ENCODE results near the gene CHST13. TPM values are rescaled to one million over a fixed set of nuclear protein-coding genes. Genes with fewer than 3 reads are reported as not detected.

Gene CHST13
- total and polyA plus RNA-seq, 2 donors, result 0.24 to 0.32 TPM

- Histone ChIP-seq H3K36me3 (ENCODE audit: insufficient read depth) (no peaks in the 10 kb centered on the region), H3K4me3 (ENCODE audit: low read depth, low read length) (no peak overlapping the region), H3K27ac (ENCODE audit: low read depth) (no peak overlapping the region), H3K4me1 (ENCODE audit: insufficient read depth) (no peaks in the 10 kb centered on the region)
- WGBS, result 65% methylated on average over 4 of the region's 4 CpGs
- no peak for DNase-seq (ENCODE audit: extremely low spot score)
These were observed 5.2 kb upstream of the CHST13 start for GRCh38 chr3:126518779-126519177.

- Histone ChIP-seq H3K4me1 (ENCODE audit: insufficient read depth) (no peaks in the 10 kb centered on the region), H3K27ac (ENCODE audit: low read depth) (no peak overlapping the region), H3K4me3 (ENCODE audit: low read depth, low read length) (no peak overlapping the region), H3K36me3 (ENCODE audit: insufficient read depth) (no peaks in the 10 kb centered on the region)
- no peak for DNase-seq (ENCODE audit: extremely low spot score)
- WGBS, result 87% methylated on average over 10 of the region's 10 CpGs
These were observed 4.2 kb upstream of the CHST13 start for GRCh38 chr3:126519506-126520455.

GRCh38 chr3:126521122-126521891 lies 2.6 kb upstream of the CHST13 start:
- Histone ChIP-seq H3K27ac (ENCODE audit: low read depth) (no peak overlapping the region), H3K4me3 (ENCODE audit: low read depth, low read length) (no peak overlapping the region), H3K36me3 (ENCODE audit: insufficient read depth) (no peaks in the 10 kb centered on the region), H3K4me1 (ENCODE audit: insufficient read depth) (no peaks in the 10 kb centered on the region)
- no peak for DNase-seq (ENCODE audit: extremely low spot score)
- WGBS, result 75% methylated on average over 11 of the region's 11 CpGs

- Histone ChIP-seq H3K27ac (ENCODE audit: low read depth) (no peak overlapping the region), H3K36me3 (ENCODE audit: insufficient read depth) (no peaks in the 10 kb centered on the region), H3K4me3 (ENCODE audit: low read depth, low read length) (no peak overlapping the region), H3K4me1 (ENCODE audit: insufficient read depth) (no peaks in the 10 kb centered on the region)
- under 1% methylated on average over 6 of the region's 6 CpGs for WGBS
- no peak for DNase-seq (ENCODE audit: extremely low spot score)
These were observed 1.6 kb upstream of the CHST13 start for GRCh38 chr3:126522363-126522788.

- no peak for DNase-seq (ENCODE audit: extremely low spot score)
- H3K4me3 ChIP-seq (ENCODE audit: low read depth, low read length), result peak overlapping the region; percentile 28
- H3K36me3 ChIP-seq (ENCODE audit: insufficient read depth), result no peaks in the 10 kb centered on the region
- H3K27ac ChIP-seq (ENCODE audit: low read depth), result no peak overlapping the region
- H3K4me1 ChIP-seq (ENCODE audit: insufficient read depth), result no peaks in the 10 kb centered on the region
- WGBS, result 10% methylated on average over 31 of the region's 31 CpGs
These were observed 554 bp downstream of the CHST13 start for GRCh38 chr3:126524429-126524988.

GRCh38 chr3:126525091-126525852 lies 1.3 kb downstream of the CHST13 start:
- 81% methylated on average over 12 of the region's 12 CpGs for WGBS
- Histone ChIP-seq H3K36me3 (ENCODE audit: insufficient read depth) (no peaks in the 10 kb centered on the region), H3K27ac (ENCODE audit: low read depth) (no peak overlapping the region), H3K4me1 (ENCODE audit: insufficient read depth) (no peaks in the 10 kb centered on the region), H3K4me3 (ENCODE audit: low read depth, low read length) (no peak overlapping the region)
- DNase-seq (ENCODE audit: extremely low spot score), result no peak

DNA sequence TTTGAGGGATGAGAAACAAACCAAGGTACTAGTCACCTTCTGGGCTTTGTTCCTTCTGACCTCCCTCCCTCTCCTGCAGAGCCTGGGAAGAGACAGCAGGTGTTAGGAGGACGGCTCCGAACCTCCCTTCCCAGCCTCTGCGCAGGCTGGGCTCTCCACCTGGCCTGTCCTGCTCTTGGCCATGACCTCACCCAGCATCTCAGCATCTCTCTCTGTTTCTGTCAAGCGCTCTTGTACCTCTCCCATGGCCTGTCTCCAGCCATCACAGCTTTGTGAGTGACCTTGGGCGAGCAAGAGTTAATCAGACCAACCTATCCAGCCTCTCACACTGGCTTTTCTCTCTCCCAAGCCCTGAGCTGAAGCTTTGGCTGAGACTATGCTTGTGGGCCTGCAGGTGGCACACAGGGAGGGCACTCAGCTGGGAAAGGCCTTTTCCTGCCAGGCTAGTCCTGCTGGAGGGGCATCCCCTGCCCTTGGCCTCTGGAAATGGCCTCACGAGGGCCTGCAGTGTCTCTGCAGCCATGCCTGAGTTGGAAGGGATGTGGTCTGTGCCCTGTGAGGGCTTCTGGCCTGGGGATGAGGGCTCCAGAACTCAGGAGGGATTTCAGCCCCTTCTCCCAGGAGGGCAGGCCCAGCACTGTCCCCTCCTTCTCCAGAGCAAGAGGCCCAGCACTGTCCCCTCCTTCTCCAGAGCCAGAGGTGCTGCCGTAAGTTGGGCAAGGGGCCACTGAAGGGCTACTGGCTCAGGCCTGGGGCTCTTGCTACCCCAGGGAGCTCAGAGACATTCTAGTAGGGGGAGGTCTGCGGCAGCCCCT lies 2.1 kb downstream of the CHST13 start:
- DNase-seq (ENCODE audit: extremely low spot score), result no peak
- H3K4me3 ChIP-seq (ENCODE audit: low read depth, low read length), result no peak overlapping the region
- H3K27ac ChIP-seq (ENCODE audit: low read depth), result no peak overlapping the region
- H3K4me1 ChIP-seq (ENCODE audit: insufficient read depth), result no peaks in the 10 kb centered on the region
- no peaks in the 10 kb centered on the region for H3K36me3 ChIP-seq (ENCODE audit: insufficient read depth)
- 93% methylated on average over 8 of the region's 8 CpGs for WGBS

- Histone ChIP-seq H3K27ac (ENCODE audit: low read depth) (no peak overlapping the region), H3K4me3 (ENCODE audit: low read depth, low read length) (no peak overlapping the region), H3K4me1 (ENCODE audit: insufficient read depth) (no peaks in the 10 kb centered on the region), H3K36me3 (ENCODE audit: insufficient read depth) (no peaks in the 10 kb centered on the region)
- no peak for DNase-seq (ENCODE audit: extremely low spot score)
- 88% methylated on average over 7 of the region's 7 CpGs for whole genome bisulfite sequencing
These were observed 2.7 kb downstream of the CHST13 start for GRCh38 chr3:126526668-126527005.

GRCh38 chr3:126527006-126527405 lies 3.1 kb downstream of the CHST13 start:
- Histone ChIP-seq H3K36me3 (ENCODE audit: insufficient read depth) (no peaks in the 10 kb centered on the region), H3K27ac (ENCODE audit: low read depth) (no peak overlapping the region), H3K4me1 (ENCODE audit: insufficient read depth) (no peaks in the 10 kb centered on the region), H3K4me3 (ENCODE audit: low read depth, low read length) (no peak overlapping the region)
- WGBS, result 93% methylated on average over 7 of the region's 7 CpGs
- DNase-seq (ENCODE audit: extremely low spot score), result no peak

DNA sequence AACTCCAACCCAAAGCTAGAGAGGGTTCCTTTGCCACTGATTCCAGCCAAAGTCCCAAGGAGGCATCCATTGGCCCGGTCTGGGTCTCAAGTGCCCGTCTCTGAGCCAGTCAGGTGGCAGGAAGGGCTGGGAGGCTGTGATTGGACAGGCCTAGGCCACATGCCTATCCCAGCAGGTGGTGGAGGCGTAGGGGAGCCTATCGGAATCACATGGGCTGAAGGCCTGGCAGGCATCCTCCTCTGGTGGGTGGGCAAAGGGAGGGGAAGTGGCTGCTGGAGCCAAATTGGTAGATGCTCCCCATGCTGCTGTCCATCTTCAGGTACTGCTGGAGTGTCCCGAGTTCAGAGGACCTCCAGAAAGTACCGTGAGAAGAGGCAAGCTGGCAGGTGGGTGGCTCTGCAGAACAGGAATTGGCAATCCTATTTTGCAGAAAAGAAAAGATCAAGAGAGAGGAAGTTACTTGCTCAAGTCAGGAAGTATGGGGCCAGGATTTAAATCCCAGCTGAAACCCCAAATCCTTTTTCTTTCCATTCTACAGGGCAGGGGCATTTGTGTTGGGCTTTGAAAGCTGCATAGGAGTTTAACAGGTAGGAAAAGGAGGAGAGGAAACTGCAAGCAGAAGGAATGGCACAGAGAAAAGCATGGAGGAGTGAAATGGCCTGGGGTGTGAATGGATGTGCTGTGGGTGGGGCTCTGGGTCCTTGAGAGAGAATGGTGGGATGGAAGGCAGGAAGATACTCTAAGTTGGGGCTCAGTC lies 3.7 kb downstream of the CHST13 start:
- no peak overlapping the region for H3K4me3 ChIP-seq (ENCODE audit: low read depth, low read length)
- WGBS, result 81% methylated on average over 6 of the region's 6 CpGs
- no peaks in the 10 kb centered on the region for H3K36me3 ChIP-seq (ENCODE audit: insufficient read depth)
- DNase-seq (ENCODE audit: extremely low spot score), result no peak
- no peaks in the 10 kb centered on the region for H3K4me1 ChIP-seq (ENCODE audit: insufficient read depth)
- H3K27ac ChIP-seq (ENCODE audit: low read depth), result no peak overlapping the region

GRCh38 chr3:126528419-126528799 lies 4.5 kb downstream of the CHST13 start:
- Histone ChIP-seq H3K36me3 (ENCODE audit: insufficient read depth) (no peaks in the 10 kb centered on the region), H3K4me1 (ENCODE audit: insufficient read depth) (no peaks in the 10 kb centered on the region), H3K27ac (ENCODE audit: low read depth) (no peak overlapping the region), H3K4me3 (ENCODE audit: low read depth, low read length) (no peak overlapping the region)
- no peak for DNase-seq (ENCODE audit: extremely low spot score)
- 79% methylated on average over 5 of the region's 5 CpGs for WGBS

- H3K4me1 ChIP-seq (ENCODE audit: insufficient read depth), result no peaks in the 10 kb centered on the region
- H3K27ac ChIP-seq (ENCODE audit: low read depth), result no peak overlapping the region
- H3K4me3 ChIP-seq (ENCODE audit: low read depth, low read length), result no peak overlapping the region
- 77% methylated on average over 14 of the region's 14 CpGs for WGBS
- no peak for DNase-seq (ENCODE audit: extremely low spot score)
- H3K36me3 ChIP-seq (ENCODE audit: insufficient read depth), result no peaks in the 10 kb centered on the region
These were observed 5.0 kb downstream of the CHST13 start for GRCh38 chr3:126528800-126529541.

All from urinary bladder (tissue), 4 donors.